Endothelial cell of umbilical vein (primary cell): ENCODE measurements around the gene SMTNL2. TPM values are rescaled to one million over a fixed set of nuclear protein-coding genes. Genes with fewer than 3 reads are reported as not detected.

Source experiments
- BruUV-seq: library from RNA; stranded (reverse); fragments of 400-500 nt; replicated peaks from 2 replicates; lab custom pipeline; 2021; lab: Mats Ljungman, UMichigan
- CTCF ChIA-PET: fragments of 300-600, 350-600 bp; sonication (Branson Sonifier 250); formaldehyde crosslinking; loops from one replicate; lab custom pipeline; 2021; ENCODE audit warnings: antibody characterized with exemption, inconsistent platforms; lab: Charles Lee
- POLR2A ChIA-PET: fragments of 300-600, 350-600 bp; sonication (Branson Sonifier 250); formaldehyde crosslinking; loops from one replicate; lab custom pipeline; 2021; ENCODE audit warnings: antibody characterized with exemption, inconsistent platforms; lab: Charles Lee
- DNase-seq: peaks from one replicate; pipeline ENCODE4 v3.0.0-alpha.2; 2011; ENCODE audit warnings: low read depth, low spot score
- FAIRE-seq: peaks from 2 replicates; lab custom pipeline; 2011; peaks lifted over from hg19 to GRCh38; lab: Jason Lieb, UNC
- H2AFZ ChIP-seq: 2 replicates; pipeline ENCODE4 v1.6.0; 2012; ENCODE audit warnings: low read depth, low read length, control low read depth, inconsistent platforms
- H3K27ac ChIP-seq: 2 replicates; pipeline ENCODE4 v1.5.1; 2011; ENCODE audit warnings: low read depth, mild to moderate bottlenecking, control low read depth, low read length, moderate library complexity; ENCODE audit not compliant: insufficient read depth
- H3K27me3 ChIP-seq, 2 experiments: 2 replicates each; pipeline versions ENCODE4 v1.6.0 to v1.6.1; 2011; ENCODE audit warnings: low read length in 2 of 2, mixed read lengths in 1 of 2; ENCODE audit not compliant: control insufficient read depth in 2 of 2, insufficient read depth in 2 of 2
- H3K36me3 ChIP-seq, 2 experiments: 2 replicates in 1 of 2; 3 replicates in 1 of 2; pipeline ENCODE4 v1.5.1; 2011; ENCODE audit warnings: low read length in 2 of 2, mild to moderate bottlenecking in 1 of 2, moderate library complexity in 1 of 2; ENCODE audit not compliant: control insufficient read depth in 2 of 2, insufficient read depth in 2 of 2; ENCODE audit errors: extremely low read depth in 1 of 2
- H3K4me1 ChIP-seq: 3 replicates; pipeline ENCODE4 v1.5.1; 2011; ENCODE audit warnings: mild to moderate bottlenecking, low read length; ENCODE audit not compliant: control insufficient read depth, insufficient read depth; ENCODE audit errors: extremely low read depth
- H3K4me2 ChIP-seq: 2 replicates; pipeline ENCODE4 v1.6.1; 2011; ENCODE audit warnings: low read length, control low read depth, mixed read lengths; ENCODE audit not compliant: insufficient read depth
- H3K4me3 ChIP-seq, 3 experiments: fragments of 200-600 bp in 1 of 3; sonication (generic), shearing (Covaris generic) in 1 of 3; replicated peaks in 1 of 3; 2 replicates each; pipeline ENCODE4 v1.5.1; 2011 to 2016; ENCODE audit warnings: control low read depth in 3 of 3, low read length in 3 of 3, mild to moderate bottlenecking in 2 of 3, inconsistent platforms in 1 of 3, low read depth in 1 of 3, moderate library complexity in 1 of 3; ENCODE audit not compliant: insufficient read depth in 1 of 3
- H3K79me2 ChIP-seq: 2 replicates; pipeline ENCODE4 v1.6.0; 2012; ENCODE audit warnings: low read length, inconsistent platforms; ENCODE audit not compliant: control insufficient read depth, insufficient read depth
- H3K9ac ChIP-seq: replicated peaks from 2 replicates; pipeline ENCODE3; 2011; ENCODE audit warnings: low read length, control low read depth; ENCODE audit not compliant: insufficient read depth; ENCODE audit errors: extremely low read depth
- H3K9me1 ChIP-seq: replicated peaks from 3 replicates; pipeline ENCODE4 v1.6.0; 2011; ENCODE audit warnings: mild to moderate bottlenecking, low read length; ENCODE audit not compliant: control insufficient read depth, insufficient read depth; ENCODE audit errors: extremely low read depth
- H3K9me3 ChIP-seq: replicated peaks from 2 replicates; pipeline ENCODE4 v1.5.1; 2012; ENCODE audit warnings: low read length, inconsistent platforms; ENCODE audit not compliant: control insufficient read depth, insufficient read depth
- H4K20me1 ChIP-seq: replicated peaks from 2 replicates; pipeline ENCODE3; 2011; ENCODE audit warnings: mild to moderate bottlenecking, low read length; ENCODE audit not compliant: control insufficient read depth, insufficient read depth; ENCODE audit errors: extremely low read depth
- EZH2 ChIP-seq: IDR thresholded peaks from 2 replicates; pipeline ENCODE4 v1.6.1; 2012; ENCODE audit warnings: borderline replicate concordance, low read depth, mild to moderate bottlenecking, moderate library complexity, low read length, inconsistent platforms; ENCODE audit not compliant: severe bottlenecking
- FOS ChIP-seq: IDR thresholded peaks from 2 replicates; pipeline ENCODE4 v1.6.1; 2011; ENCODE audit warnings: mild to moderate bottlenecking, low read length, moderate library complexity, borderline replicate concordance; ENCODE audit not compliant: insufficient read depth
- GATA2 ChIP-seq: IDR thresholded peaks from 2 replicates; pipeline ENCODE4 v1.7.0; 2011; ENCODE audit warnings: low read depth, mild to moderate bottlenecking, moderate library complexity, mixed read lengths, low read length; ENCODE audit not compliant: insufficient read length, insufficient read depth
- JUN ChIP-seq: IDR thresholded peaks from 2 replicates; pipeline ENCODE4 v1.6.1; 2011; ENCODE audit warnings: borderline replicate concordance, low read depth; ENCODE audit not compliant: insufficient read length, insufficient read depth
- MYC ChIP-seq: IDR thresholded peaks from one replicate; pipeline ENCODE4 v1.6.1; 2011; ENCODE audit warnings: mild to moderate bottlenecking, low read depth, low read length
- POLR2A ChIP-seq: IDR thresholded peaks from 2 replicates; pipeline ENCODE4 v1.6.1; 2012; ENCODE audit warnings: low read depth, mild to moderate bottlenecking, control low read depth, low read length
- POLR2AphosphoS5 ChIP-seq: IDR thresholded peaks from 2 replicates; pipeline ENCODE4 v1.6.1; 2012; ENCODE audit warnings: low read depth, mild to moderate bottlenecking, control low read depth, low read length, moderate library complexity; ENCODE audit not compliant: insufficient read depth
- dilution Hi-C: fragments of 300-500 bp; cut with MboI; formaldehyde crosslinking; loops from one replicate; pipeline ENCODE4 v1.15.0; 2019; ENCODE audit warnings: low sequenced_read_pairs; ENCODE audit not compliant: extremely low pct_ligation_motif_present
- intact Hi-C: fragments of 100-400 bp; cut with micrococcal nuclease; formaldehyde crosslinking; loops from one replicate; pipeline ENCODE4 v1.10.0; 2022
- polyA plus RNA-seq, 4 experiments: library from polyadenylated mRNA; depleted of rRNA in 3 of 4; stranded (reverse) in 3 of 4; unstranded in 1 of 4; fragments of >200 nt; gene quantifications; 2 replicates each; pipeline versions ENCODE4 v1.2.1 to v1.2.3, GENCODE V29; 2011 to 2012; ENCODE audit warnings: missing spikeins in 1 of 4
- total RNA-seq: library from RNA; stranded (reverse); gene quantifications from 2 replicates; pipeline ENCODE4 v1.2.3, GENCODE V29; 2021
- TF ChIP-seq, protein P1 (sequence below), 2 donors: IDR thresholded peaks; 1 replicate in 1 of 2; 2 replicates in 1 of 2; pipeline ENCODE4 v1.5.1; 2011; ENCODE audit warnings: low read length in 2 of 2, mild to moderate bottlenecking in 2 of 2, moderate library complexity in 2 of 2, control low read depth in 1 of 2, inconsistent platforms in 1 of 2, low read depth in 1 of 2; ENCODE audit not compliant: insufficient read depth in 1 of 2; ENCODE audit errors: extremely low read depth in 1 of 2
- TF ChIP-seq, protein P2 (sequence below): IDR thresholded peaks from 2 replicates; pipeline ENCODE4 v1.6.1; 2011; ENCODE audit not compliant: insufficient read depth, insufficient read length

The SMTNL2 gene
- total and polyA plus RNA-seq, 2 donors (not counting 3 experiments of a cell fraction or from before 2014, with no cell fraction given), result not detected

DNA sequence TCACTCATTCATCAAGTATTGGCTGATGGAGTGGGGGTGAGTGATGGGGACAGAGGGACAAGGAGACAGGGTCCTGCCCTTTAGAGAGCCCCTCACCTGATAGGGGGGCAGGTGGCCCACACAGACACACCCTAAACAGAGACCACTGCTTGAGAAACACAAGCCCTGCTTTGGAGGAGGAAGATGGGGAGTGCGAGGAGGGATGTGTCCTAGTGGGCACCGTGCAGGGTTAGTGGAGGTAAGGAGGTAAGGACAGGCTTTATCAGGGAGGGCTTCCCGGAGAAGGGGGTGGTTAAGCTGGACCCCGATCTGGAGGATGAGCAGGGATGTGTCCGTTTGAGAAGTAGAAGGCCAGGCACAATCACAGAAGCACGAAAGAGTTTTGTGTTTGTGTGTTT lies 8.2 kb upstream of the SMTNL2 start:
- FAIRE-seq, result no peak
- Histone ChIP-seq H3K27ac (no peak overlapping the region), H3K9ac (no peak overlapping the region), H3K79me2 (no peaks in the 10 kb centered on the region), H3K9me1 (no peaks in the 10 kb centered on the region), H3K4me1 (no peaks in the 10 kb centered on the region), H3K9me3 (no peaks in the 10 kb centered on the region), H3K36me3 (no peaks in the 10 kb centered on the region), H3K27me3 (peaks cover 0 to 4% of the 10 kb centered on the region in 2 experiments), H3K4me3 (no peak overlapping the region), H2AFZ (no peak overlapping the region), H4K20me1 (no peaks in the 10 kb centered on the region), H3K4me2 (no peak overlapping the region)
- TF ChIP-seq FOS (no peak), POLR2AphosphoS5 (no peak), GATA2 (no peak), POLR2A (no peak), EZH2 (no peak), JUN (no peak), MYC (no peak)
- TF ChIP-seq, protein P1, sequence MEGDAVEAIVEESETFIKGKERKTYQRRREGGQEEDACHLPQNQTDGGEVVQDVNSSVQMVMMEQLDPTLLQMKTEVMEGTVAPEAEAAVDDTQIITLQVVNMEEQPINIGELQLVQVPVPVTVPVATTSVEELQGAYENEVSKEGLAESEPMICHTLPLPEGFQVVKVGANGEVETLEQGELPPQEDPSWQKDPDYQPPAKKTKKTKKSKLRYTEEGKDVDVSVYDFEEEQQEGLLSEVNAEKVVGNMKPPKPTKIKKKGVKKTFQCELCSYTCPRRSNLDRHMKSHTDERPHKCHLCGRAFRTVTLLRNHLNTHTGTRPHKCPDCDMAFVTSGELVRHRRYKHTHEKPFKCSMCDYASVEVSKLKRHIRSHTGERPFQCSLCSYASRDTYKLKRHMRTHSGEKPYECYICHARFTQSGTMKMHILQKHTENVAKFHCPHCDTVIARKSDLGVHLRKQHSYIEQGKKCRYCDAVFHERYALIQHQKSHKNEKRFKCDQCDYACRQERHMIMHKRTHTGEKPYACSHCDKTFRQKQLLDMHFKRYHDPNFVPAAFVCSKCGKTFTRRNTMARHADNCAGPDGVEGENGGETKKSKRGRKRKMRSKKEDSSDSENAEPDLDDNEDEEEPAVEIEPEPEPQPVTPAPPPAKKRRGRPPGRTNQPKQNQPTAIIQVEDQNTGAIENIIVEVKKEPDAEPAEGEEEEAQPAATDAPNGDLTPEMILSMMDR (IDR thresholded peaks at IDR 0.05; ENCODE audit: extremely low read depth in 1 of 2, insufficient read depth in 1 of 2, low read depth in 1 of 2, low read length in 2 of 2), result no peak
- TF ChIP-seq, protein P2, sequence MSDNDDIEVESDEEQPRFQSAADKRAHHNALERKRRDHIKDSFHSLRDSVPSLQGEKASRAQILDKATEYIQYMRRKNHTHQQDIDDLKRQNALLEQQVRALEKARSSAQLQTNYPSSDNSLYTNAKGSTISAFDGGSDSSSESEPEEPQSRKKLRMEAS, result no peak
- dilution Hi-C loops (no loop called here), intact Hi-C loops (no loop called here)
- POLR2A ChIA-PET, result no interaction called here
- no TSS peak for BruUV-seq
- CTCF ChIA-PET, result interaction anchor here (1.3 to 1.8 kb wide), 3 partner anchors 9 to 11 kb away, joined by 3 to 18 read pairs (median 7); no protein-coding TSS in a partner anchor
- no peak for DNase-seq
